SU-DHL-6 (cell line): ENCODE data around the gene TADA2B.

ENCODE experiments used
- EZH2phosphoT487 ChIP-seq: fragments of 200-600 bp; sonication (generic), shearing (Covaris generic); conservative IDR thresholded peaks from 2 replicates; pipeline ENCODE4 v1.6.1; 2018; ENCODE audit warnings: mild to moderate bottlenecking, antibody characterized with exemption, low read length, moderate library complexity, mixed read lengths
- TF ChIP-seq, protein P1 (sequence below): fragments of 200-600 bp; sonication (generic); IDR thresholded peaks from one replicate; pipeline ENCODE4 v1.5.1; 2017; ENCODE audit warnings: antibody characterized with exemption, mild to moderate bottlenecking, low read length, moderate library complexity; ENCODE audit not compliant: insufficient read depth, poor library complexity, severe bottlenecking

DNA sequence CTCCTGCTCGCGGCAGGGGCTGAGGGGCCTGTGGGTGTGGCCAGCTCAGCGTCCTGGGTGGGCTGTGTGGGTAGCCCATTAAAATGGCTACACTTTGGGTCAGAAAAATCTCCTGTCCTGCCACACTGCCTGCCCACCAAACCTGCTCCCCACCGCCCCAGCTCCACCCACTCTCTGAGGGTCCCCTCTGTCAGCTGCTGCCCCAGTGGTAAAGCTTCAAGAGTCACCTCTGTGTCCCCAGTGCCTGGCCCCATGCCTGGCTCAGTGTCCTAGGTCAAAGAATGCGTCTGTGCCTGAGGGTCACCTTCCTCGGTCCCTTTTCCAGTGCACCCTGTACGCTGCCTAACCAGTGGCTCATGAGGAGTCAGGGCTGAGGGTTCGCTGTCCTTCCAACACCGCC lies 24.9 kb upstream of the TADA2B start:
- TF ChIP-seq, protein P1, sequence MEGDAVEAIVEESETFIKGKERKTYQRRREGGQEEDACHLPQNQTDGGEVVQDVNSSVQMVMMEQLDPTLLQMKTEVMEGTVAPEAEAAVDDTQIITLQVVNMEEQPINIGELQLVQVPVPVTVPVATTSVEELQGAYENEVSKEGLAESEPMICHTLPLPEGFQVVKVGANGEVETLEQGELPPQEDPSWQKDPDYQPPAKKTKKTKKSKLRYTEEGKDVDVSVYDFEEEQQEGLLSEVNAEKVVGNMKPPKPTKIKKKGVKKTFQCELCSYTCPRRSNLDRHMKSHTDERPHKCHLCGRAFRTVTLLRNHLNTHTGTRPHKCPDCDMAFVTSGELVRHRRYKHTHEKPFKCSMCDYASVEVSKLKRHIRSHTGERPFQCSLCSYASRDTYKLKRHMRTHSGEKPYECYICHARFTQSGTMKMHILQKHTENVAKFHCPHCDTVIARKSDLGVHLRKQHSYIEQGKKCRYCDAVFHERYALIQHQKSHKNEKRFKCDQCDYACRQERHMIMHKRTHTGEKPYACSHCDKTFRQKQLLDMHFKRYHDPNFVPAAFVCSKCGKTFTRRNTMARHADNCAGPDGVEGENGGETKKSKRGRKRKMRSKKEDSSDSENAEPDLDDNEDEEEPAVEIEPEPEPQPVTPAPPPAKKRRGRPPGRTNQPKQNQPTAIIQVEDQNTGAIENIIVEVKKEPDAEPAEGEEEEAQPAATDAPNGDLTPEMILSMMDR: no peak
- no peak for TF ChIP-seq EZH2phosphoT487
